ENCODE data around the gene ERMARD. TPM values are rescaled to one million over a fixed set of nuclear protein-coding genes. Genes with fewer than 3 reads are reported as not detected.

The ERMARD gene
- total RNA-seq, 4 donors from 2014 or later, result 14.3 to 31.9 (median 16.8) TPM

DNA sequence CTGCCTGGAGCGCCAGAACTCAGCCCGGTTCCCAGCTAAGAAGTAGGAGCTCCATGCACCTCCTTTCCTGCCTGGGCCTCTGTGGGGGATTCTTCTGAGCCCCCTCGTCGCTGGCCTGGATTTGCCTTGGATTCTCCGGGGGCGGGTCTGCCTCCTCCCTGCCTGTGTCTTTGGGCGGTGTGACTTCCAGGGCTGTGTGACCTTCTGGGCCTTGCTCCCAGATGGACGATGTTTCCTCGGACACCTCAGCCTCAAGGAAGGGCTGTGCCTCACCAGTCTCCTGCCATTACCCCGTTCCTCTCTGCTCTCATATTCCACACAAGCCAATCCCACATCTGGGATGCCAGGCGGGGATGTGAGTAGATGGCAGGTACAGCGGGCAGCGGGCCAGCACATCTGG, 76.8 kb downstream of the ERMARD start:
- H3K27ac ChIP-seq, result no peak overlapping the region
- H3K4me1 ChIP-seq, result peaks cover 0 to 8% (median 0%) of the 10 kb centered on the region in 3 donors
- H3K36me3 ChIP-seq, result no peaks in the 10 kb centered on the region
- peaks cover 0 to 12% (median 0%) of the 10 kb centered on the region in 3 donors for H3K9me3 ChIP-seq
- no peak for ATAC-seq
- TF ChIP-seq POLR2AphosphoS5 (IDR thresholded peaks at IDR 0.05) (no peak), EP300 (IDR thresholded peaks at IDR 0.05) (no peak), POLR2A (IDR thresholded peaks at IDR 0.05) (no peak), CTCF (IDR thresholded peaks at IDR 0.05) (no peak)
- 50% methylated on average over 7 of the region's 13 CpGs; no CpG with 5 or more reads in 1 of the 2 donors for WGBS, 2 donors (ENCODE audit: low coverage in 1 of 2)
- no peak overlapping the region for H3K4me3 ChIP-seq
- H3K27me3 ChIP-seq, result peaks cover 40% of the 10 kb centered on the region

DNA sequence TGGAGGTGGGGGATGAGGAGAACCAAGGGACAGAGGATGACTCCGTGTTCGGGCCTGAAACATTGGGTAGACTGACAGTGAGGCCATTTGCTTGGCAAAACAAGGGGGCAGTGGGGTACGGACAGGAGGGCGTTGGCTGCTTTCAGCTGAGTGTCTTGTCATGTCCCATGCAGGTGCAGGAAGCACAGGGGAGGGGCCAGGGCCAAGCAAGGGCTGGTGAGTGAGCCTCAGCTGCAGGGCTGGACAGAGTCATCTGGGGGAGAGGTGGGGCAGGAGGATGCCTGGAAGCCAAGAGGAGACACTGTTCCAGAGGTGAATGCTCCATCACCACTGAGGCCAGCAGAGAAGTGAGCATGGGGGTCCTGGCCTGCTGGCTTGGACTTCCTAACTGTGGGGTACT, 78.4 kb downstream of the ERMARD start:
- TF ChIP-seq POLR2A (IDR thresholded peaks at IDR 0.05), result no peak
- TF ChIP-seq POLR2AphosphoS5 (IDR thresholded peaks at IDR 0.05), result no peak
- no peak for TF ChIP-seq EP300 (IDR thresholded peaks at IDR 0.05)
- no peak for TF ChIP-seq CTCF (IDR thresholded peaks at IDR 0.05)
- peaks cover 39% of the 10 kb centered on the region for H3K27me3 ChIP-seq
- WGBS, 2 donors (ENCODE audit: low coverage in 1 of 2), result 54 to 83% methylated on average over 3 to 4 of the region's 4 CpGs
- H3K27ac ChIP-seq, result no peak overlapping the region
- H3K4me1 ChIP-seq, result peaks cover 0 to 8% (median 0%) of the 10 kb centered on the region in 3 donors
- ATAC-seq, result no peak
- H3K36me3 ChIP-seq, result no peaks in the 10 kb centered on the region
- peaks cover 0 to 12% (median 0%) of the 10 kb centered on the region in 3 donors for H3K9me3 ChIP-seq
- H3K4me3 ChIP-seq, result no peak overlapping the region

GRCh38 chr6:169830876-169831275, 79.5 kb downstream of the ERMARD start:
- TF ChIP-seq POLR2A (IDR thresholded peaks at IDR 0.05) (no peak), CTCF (IDR thresholded peaks at IDR 0.05) (no peak), EP300 (IDR thresholded peaks at IDR 0.05) (no peak), POLR2AphosphoS5 (IDR thresholded peaks at IDR 0.05) (no peak)
- Histone ChIP-seq H3K4me1 (peaks cover 0 to 8% (median 0%) of the 10 kb centered on the region in 3 donors), H3K9me3 (peaks cover 0 to 11% (median 0%) of the 10 kb centered on the region in 3 donors), H3K27ac (no peak overlapping the region), H3K4me3 (no peak overlapping the region), H3K36me3 (no peaks in the 10 kb centered on the region), H3K27me3 (peaks cover 28% of the 10 kb centered on the region)
- 62 to 77% methylated on average over 2 to 4 of the region's 12 CpGs for WGBS, 2 donors (ENCODE audit: low coverage in 1 of 2)
- no peak for ATAC-seq

Other genes starting within 250 kb of the ERMARD start
- 10 to 100 TPM in 3 of 4 donors, 1 to 10 TPM in 1; 10.0 to 35.0 (median 20.7) TPM for gene WDR27, start 49.6 kb upstream of the ERMARD start, total RNA-seq
- 10 to 100 TPM; 31.9 to 38.8 (median 35.4) TPM for gene C6orf120, start 49.5 kb upstream of the ERMARD start, total RNA-seq
- 10 to 100 TPM; 72.3 to 92.9 (median 82.5) TPM for gene PHF10, start 27.1 kb upstream of the ERMARD start, total RNA-seq
- gene DYNLT2, start 50 bp upstream of the ERMARD start, total RNA-seq, result 1 to 10 TPM in 3 of 4 donors, under 1 TPM in 1; 0.74 to 3.1 (median 1.4) TPM

Measured in gastroesophageal sphincter (tissue), 4 donors.